K562 (cell line): Measurements from ENCODE around the gene SLC35B1. TPM values are rescaled to one million over a fixed set of nuclear protein-coding genes. Genes with fewer than 3 reads are reported as not detected.

Experiments used
- ATAC-seq: fragments of 200-7000 bp; cut with Tn5 transposase; 3 replicates; pipeline ENCODE4 v1.9.1; 2020; ENCODE audit warnings: moderate library complexity
- BruUV-seq: library from RNA; stranded (reverse); fragments of 400-500 nt; replicated peaks from 2 replicates; lab custom pipeline; 2021; lab: Mats Ljungman, UMichigan
- CTCF ChIA-PET: fragments of 300-600 bp; formaldehyde crosslinking; extraction: SDS; loops from one replicate; lab custom pipeline; 2021; ENCODE audit warnings: low intra/inter-chr PET ratio; lab: Yijun Ruan, JAX
- POLR2A ChIA-PET: fragments of 300-600, 350-650 bp; sonication (Branson Sonifier 250); formaldehyde crosslinking; extraction: SDS; loops from one replicate; lab custom pipeline; 2021; ENCODE audit warnings: antibody characterized with exemption, inconsistent platforms; lab: Yijun Ruan, JAX
- DNase-seq, 4 experiments: peaks; one replicate each; pipeline versions ENCODE4 v3.0.0 to v3.0.0-alpha.2; 2011 to 2018; ENCODE audit warnings: low spot score in 3 of 4, mixed read lengths in 3 of 4; ENCODE audit errors: extremely low read depth in 1 of 4
- FAIRE-seq: peaks from 2 replicates; lab custom pipeline; 2011; peaks lifted over from hg19 to GRCh38; lab: Jason Lieb, UNC
- H2AFZ ChIP-seq: 2 replicates; pipeline ENCODE4 v1.6.0; 2011; ENCODE audit warnings: low read depth, low read length, control low read depth, inconsistent platforms
- H3K27ac ChIP-seq: fragments of 200-600 bp; 3 replicates; pipeline ENCODE4 v1.8.0; 2011; ENCODE audit warnings: low read depth, mild to moderate bottlenecking, control low read depth, inconsistent platforms, low read length, moderate library complexity, mixed read lengths; ENCODE audit errors: extremely low read depth
- H3K27me3 ChIP-seq, 2 experiments: fragments of 300-600 bp in 1 of 2; 2 replicates in 1 of 2; 3 replicates in 1 of 2; pipeline versions ENCODE4 v1.6.0 to v1.8.0; 2011; ENCODE audit warnings: inconsistent platforms in 2 of 2, low read length in 2 of 2, mild to moderate bottlenecking in 1 of 2, mixed read lengths in 1 of 2, moderate library complexity in 1 of 2; ENCODE audit not compliant: control insufficient read depth in 2 of 2, insufficient read depth in 2 of 2
- H3K36me3 ChIP-seq: fragments of 300-600 bp; 3 replicates; pipeline ENCODE4 v1.8.0; 2011; ENCODE audit warnings: mild to moderate bottlenecking, low read length, inconsistent platforms; ENCODE audit not compliant: control insufficient read depth, insufficient read depth
- H3K4me1 ChIP-seq, 2 experiments: fragments of 200-600 bp in 1 of 2; replicated peaks in 1 of 2; 2 replicates in 1 of 2; 3 replicates in 1 of 2; pipeline versions ENCODE4 v1.5.1 to v1.8.0; 2011; ENCODE audit warnings: inconsistent platforms in 2 of 2, low read length in 2 of 2, mild to moderate bottlenecking in 1 of 2, mixed read lengths in 1 of 2, moderate library complexity in 1 of 2; ENCODE audit not compliant: control insufficient read depth in 2 of 2, insufficient read depth in 2 of 2
- H3K4me2 ChIP-seq: 2 replicates; pipeline ENCODE4 v1.6.1; 2011; ENCODE audit warnings: low read length, control low read depth, inconsistent platforms, mixed read lengths; ENCODE audit not compliant: insufficient read depth
- H3K4me3 ChIP-seq: fragments of 200-600 bp; sonication (generic), shearing (Covaris generic); 2 replicates; pipeline ENCODE4 v1.5.1; 2016; ENCODE audit warnings: control low read depth, inconsistent platforms
- H3K79me2 ChIP-seq: fragments of 200-600 bp; 3 replicates; pipeline ENCODE4 v1.8.0; 2011; ENCODE audit warnings: low read length, inconsistent platforms; ENCODE audit not compliant: control insufficient read depth, insufficient read depth
- H3K9ac ChIP-seq, 2 experiments: 2 replicates each; pipeline versions ENCODE4 v1.6.0 to v1.6.1; 2011; ENCODE audit warnings: low read depth in 2 of 2, low read length in 2 of 2, control low read depth in 1 of 2, inconsistent platforms in 1 of 2, mild to moderate bottlenecking in 1 of 2, mixed read lengths in 1 of 2; ENCODE audit not compliant: insufficient read depth in 1 of 2
- H3K9me1 ChIP-seq: one replicate; pipeline ENCODE4 v1.6.0; 2011; ENCODE audit warnings: inconsistent platforms, mild to moderate bottlenecking, low read length, moderate library complexity; ENCODE audit not compliant: control insufficient read depth, insufficient read depth
- H3K9me3 ChIP-seq: replicated peaks from 2 replicates; pipeline ENCODE4 v1.5.1; 2011; ENCODE audit warnings: low read depth, low read length, inconsistent platforms; ENCODE audit not compliant: control insufficient read depth, insufficient read depth
- H4K20me1 ChIP-seq: replicated peaks from 2 replicates; pipeline ENCODE4 v1.6.1; 2011; ENCODE audit warnings: low read length, inconsistent platforms, mixed read lengths; ENCODE audit not compliant: control insufficient read depth, insufficient read depth
- BRF1 ChIP-seq: IDR thresholded peaks from 3 replicates; pipeline ENCODE4 v1.6.1; 2011; ENCODE audit warnings: borderline replicate concordance, mild to moderate bottlenecking; ENCODE audit not compliant: insufficient read length; ENCODE audit errors: extremely low read depth
- CEBPB ChIP-seq: fragments of 450-650 bp; IDR thresholded peaks from 2 replicates; pipeline ENCODE4 v1.6.1; 2016; ENCODE audit warnings: missing genetic modification characterization, missing compliant biosample characterization
- HIVEP1 ChIP-seq: fragments of 250-450 bp; sonication (Bioruptor Pico); IDR thresholded peaks from 2 replicates; pipeline ENCODE4 v1.4.0; 2020; ENCODE audit warnings: mild to moderate bottlenecking
- PHF8 ChIP-seq: fragments of 200-600 bp; sonication (generic); IDR thresholded peaks from 2 replicates; pipeline ENCODE4 v1.6.1; 2012; ENCODE audit warnings: mixed run types, mild to moderate bottlenecking, inconsistent platforms, low read length, moderate library complexity, borderline replicate concordance
- PURB ChIP-seq: sonication (generic); formaldehyde crosslinking; IDR thresholded peaks from 2 replicates; pipeline ENCODE4 v1.9.0; 2021; ENCODE audit warnings: low read depth, mild to moderate bottlenecking, missing genetic modification reagents
- ZNF384 ChIP-seq: IDR thresholded peaks from 2 replicates; pipeline ENCODE4 v1.6.1; 2012; ENCODE audit warnings: low read depth, low read length, improper control_type of control experiment
- WGBS: fragments of 100-300 bp; shearing (Covaris generic); methylation state at CpG from one replicate; pipeline ENCODE4 v1.1.6; 2016; ENCODE audit warnings: low coverage, mixed read lengths; ENCODE audit not compliant: insufficient coverage; ENCODE audit errors: missing lambda C conversion rate; 5-methylcytosine and 5-hydroxymethylcytosine counted together
- in situ Hi-C: fragments of 300-500 bp; cut with MboI; formaldehyde crosslinking; loops from 4 replicates; pipeline ENCODE4 v1.15.0; 2018; ENCODE audit warnings: inconsistent platforms, mixed read lengths
- intact Hi-C: fragments of 100-400 bp; cut with micrococcal nuclease; formaldehyde crosslinking; loops from 2 replicates; pipeline ENCODE4 v1.14.2; 2022
- polyA plus RNA-seq, 8 experiments: library from polyadenylated mRNA; depleted of rRNA in 4 of 8; stranded (reverse) in 5 of 8; unstranded in 3 of 8; fragments of >200 nt; fragmentation: Nextera tagmentation in 2 of 8; fragmentation: Illumina TruSeq in 1 of 8; extraction: Ambion mirVana in 2 of 8; extraction: Trizol in 1 of 8; gene quantifications; 2 replicates each; pipeline versions ENCODE4 v1.2.1 to v1.2.3, GENCODE V29; 2011 to 2014; ENCODE audit warnings: inconsistent platforms in 1 of 8, missing spikeins in 1 of 8
- total RNA-seq, 7 experiments: library from RNA; depleted of rRNA in 6 of 7; stranded (reverse); fragments of >200 nt in 6 of 7; fragmentation: Illumina TruSeq in 2 of 7; extraction: Trizol in 2 of 7; gene quantifications; 2 replicates each; pipeline versions ENCODE4 v1.2.1 to v1.2.3, GENCODE V29; 2011 to 2021; ENCODE audit warnings: low replicate concordance in 1 of 7
- TF ChIP-seq, protein P1 (sequence below): fragments of 250-450 bp; sonication (Bioruptor Pico); IDR thresholded peaks from 2 replicates; pipeline ENCODE4 v1.4.0; 2020; ENCODE audit warnings: mild to moderate bottlenecking, moderate library complexity

Gene SLC35B1
- total and polyA plus RNA-seq, 9 of the 15 experiments (the other 6 are each of a cell fraction or from before 2014, with no cell fraction given), result 51.4 to 87.9 (median 66.3) TPM

- Histone ChIP-seq H3K27ac (no peak overlapping the region), H3K36me3 (no peaks in the 10 kb centered on the region), H3K4me2 (no peak overlapping the region), H4K20me1 (no peaks in the 10 kb centered on the region), H3K4me1 (peaks cover 4 to 5% of the 10 kb centered on the region in 2 experiments; a peak in 1 of 5 replicates), H3K9me3 (no peaks in the 10 kb centered on the region), H3K9me1 (no peaks in the 10 kb centered on the region), H2AFZ (no peak overlapping the region), H3K79me2 (no peaks in the 10 kb centered on the region), H3K9ac (no peak overlapping the region), H3K27me3 (no peaks in the 10 kb centered on the region; a peak in 1 of 5 replicates), H3K4me3 (no peak overlapping the region)
- in situ Hi-C loops, result no loop called here
- intact Hi-C loops, result loop anchor here (10.0 kb wide), 1 partner anchor 275 kb away; the partner anchor contains the start of gene PHB1
- WGBS, result 35% methylated on average over 2 of the region's 2 CpGs
- DNase-seq (no peak), ATAC-seq (no peak), FAIRE-seq (no peak)
- CTCF ChIA-PET, result no interaction called here
- POLR2A ChIA-PET, result interaction anchor here (1.7 kb wide), 1 partner anchor 9 kb away, joined by 6 read pairs; no protein-coding TSS in a partner anchor
- TF ChIP-seq ZNF384 (no peak), HIVEP1 (CRISPR knock-in tag) (no peak), PURB (CRISPR knock-in tag) (no peak), PHF8 (no peak), CEBPB (tag) (no peak), BRF1 (no peak)
- TF ChIP-seq, protein P1, sequence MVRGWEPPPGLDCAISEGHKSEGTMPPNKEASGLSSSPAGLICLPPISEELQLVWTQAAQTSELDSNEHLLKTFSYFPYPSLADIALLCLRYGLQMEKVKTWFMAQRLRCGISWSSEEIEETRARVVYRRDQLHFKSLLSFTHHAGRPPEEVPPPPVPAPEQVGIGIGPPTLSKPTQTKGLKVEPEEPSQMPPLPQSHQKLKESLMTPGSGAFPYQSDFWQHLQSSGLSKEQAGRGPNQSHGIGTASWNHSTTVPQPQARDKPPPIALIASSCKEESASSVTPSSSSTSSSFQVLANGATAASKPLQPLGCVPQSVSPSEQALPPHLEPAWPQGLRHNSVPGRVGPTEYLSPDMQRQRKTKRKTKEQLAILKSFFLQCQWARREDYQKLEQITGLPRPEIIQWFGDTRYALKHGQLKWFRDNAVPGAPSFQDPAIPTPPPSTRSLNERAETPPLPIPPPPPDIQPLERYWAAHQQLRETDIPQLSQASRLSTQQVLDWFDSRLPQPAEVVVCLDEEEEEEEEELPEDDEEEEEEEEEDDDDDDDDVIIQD (CRISPR knock-in tag), result no peak
- no TSS peak for BruUV-seq
These were observed 17.5 kb downstream of the SLC35B1 start for GRCh38 chr17:49690256-49690655.
